CD4-positive, alpha-beta T cell (primary cell): Measurements from ENCODE around the gene PLD2. TPM values are rescaled to one million over a fixed set of nuclear protein-coding genes. Genes with fewer than 3 reads are reported as not detected.
A peak's percentile ranks its signal among the peaks of the same experiment; 100 is the strongest.

Source experiments
- ATAC-seq: fragments of 200-7000 bp; cut with Tn5 transposase; one replicate; pipeline ENCODE4 v1.10.0; 2022; ENCODE audit warnings: mild to moderate bottlenecking; ENCODE audit not compliant: poor library complexity
- CTCF ChIA-PET: fragments of 350-600 bp; sonication (Branson Sonifier 250); formaldehyde crosslinking; loops from one replicate; lab custom pipeline; 2021; ENCODE audit warnings: antibody characterized with exemption, inconsistent platforms; lab: Charles Lee
- POLR2A ChIA-PET: fragments of 350-600 bp; sonication (Branson Sonifier 250); formaldehyde crosslinking; loops from one replicate; lab custom pipeline; 2021; ENCODE audit warnings: antibody characterized with exemption, inconsistent platforms; lab: Charles Lee
- DNase-seq, 14 experiments: peaks; one replicate each; pipeline ENCODE4 v3.0.0-alpha.2; 2013 to 2020; ENCODE audit warnings: mixed read lengths in 2 of 14
- H3K27ac ChIP-seq, 2 donors: one replicate each; pipeline versions ENCODE4 v1.5.1 to v1.7.0; 2013; ENCODE audit warnings: low read length in 2 of 2, low read depth in 1 of 2, mild to moderate bottlenecking in 1 of 2
- H3K27me3 ChIP-seq, 2 experiments: 1 replicate in 1 of 2; 2 replicates in 1 of 2; pipeline versions ENCODE4 v1.6.1 to v1.7.0; 2013; ENCODE audit warnings: low read length in 2 of 2, control low read depth in 1 of 2, mild to moderate bottlenecking in 1 of 2, moderate library complexity in 1 of 2; ENCODE audit not compliant: insufficient read depth in 2 of 2, control insufficient read depth in 1 of 2
- H3K36me3 ChIP-seq: one replicate; pipeline ENCODE4 v1.6.1; 2013; ENCODE audit warnings: low read length, control low read depth; ENCODE audit not compliant: insufficient read depth
- H3K4me1 ChIP-seq: one replicate; pipeline ENCODE4 v1.6.1; 2013; ENCODE audit warnings: low read length, control low read depth; ENCODE audit not compliant: insufficient read depth
- H3K4me3 ChIP-seq: one replicate; pipeline ENCODE4 v1.5.1; 2013; ENCODE audit warnings: mild to moderate bottlenecking, low read length, moderate library complexity
- H3K9me3 ChIP-seq, 2 experiments: 1 replicate in 1 of 2; 2 replicates in 1 of 2; pipeline versions ENCODE4 v1.6.1 to v1.7.0; 2013; ENCODE audit warnings: low read length in 2 of 2, mild to moderate bottlenecking in 2 of 2, control low read depth in 1 of 2, moderate library complexity in 1 of 2; ENCODE audit not compliant: control insufficient read depth in 1 of 2, insufficient read depth in 1 of 2
- H3K27ac Mint-ChIP-seq: one replicate; pipeline ENCODE4 v1.8.0; 2020; ENCODE audit warnings: mixed read lengths
- H3K27me3 Mint-ChIP-seq: one replicate; pipeline ENCODE4 v1.8.0; 2021; ENCODE audit warnings: mixed read lengths
- H3K36me3 Mint-ChIP-seq: one replicate; pipeline ENCODE4 v1.8.0; 2021; ENCODE audit warnings: low read depth, mixed read lengths
- H3K4me1 Mint-ChIP-seq: one replicate; pipeline ENCODE4 v1.8.0; 2021; ENCODE audit warnings: low read depth, mixed read lengths
- H3K4me3 Mint-ChIP-seq: one replicate; pipeline ENCODE4 v1.8.0; 2020; ENCODE audit warnings: mild to moderate bottlenecking, mixed read lengths
- H3K9me3 Mint-ChIP-seq: one replicate; pipeline ENCODE4 v1.8.0; 2020; ENCODE audit warnings: mixed read lengths
- intact Hi-C, 2 experiments: fragments of 100-400 bp; cut with DNase I in 1 of 2; cut with micrococcal nuclease in 1 of 2; formaldehyde crosslinking; loops; one replicate each; pipeline versions ENCODE4 v1.15.1 to v1.9.0; 2023 to 2025; cut with DNase I, micrococcal nuclease
- total RNA-seq, 174 experiments: library from RNA in 2 of 174; stranded (reverse) in 2 of 174; gene quantifications; one replicate each; pipeline ENCODE4 v1.2.3 and lab custom pipeline; 2021 to 2026
- TF ChIP-seq, protein P1 (sequence below): fragments of 200-600 bp; IDR thresholded peaks from one replicate; pipeline ENCODE4 v1.8.0; 2022; ENCODE audit warnings: antibody characterized with exemption, mild to moderate bottlenecking

PLD2 gene
- total RNA-seq, 2 experiments from 2014 or later = 10.2 to 10.7 TPM

GRCh38 chr17:4842376-4842775 is 35.4 kb downstream of the PLD2 start:
- H3K9me3 Mint-ChIP-seq = no peaks in the 10 kb centered on the region
- ATAC-seq = no peak
- H3K4me3 Mint-ChIP-seq = no peak overlapping the region
- Histone ChIP-seq H3K27me3 (no peaks in the 10 kb centered on the region), H3K4me3 (no peak overlapping the region), H3K27ac (no peak overlapping the region), H3K4me1 (peaks cover 26% of the 10 kb centered on the region), H3K9me3 (no peaks in the 10 kb centered on the region), H3K36me3 (peaks cover 25% of the 10 kb centered on the region)
- ChIA-PET CTCF (no interaction called here), POLR2A (no interaction called here)
- TF ChIP-seq, protein P1, sequence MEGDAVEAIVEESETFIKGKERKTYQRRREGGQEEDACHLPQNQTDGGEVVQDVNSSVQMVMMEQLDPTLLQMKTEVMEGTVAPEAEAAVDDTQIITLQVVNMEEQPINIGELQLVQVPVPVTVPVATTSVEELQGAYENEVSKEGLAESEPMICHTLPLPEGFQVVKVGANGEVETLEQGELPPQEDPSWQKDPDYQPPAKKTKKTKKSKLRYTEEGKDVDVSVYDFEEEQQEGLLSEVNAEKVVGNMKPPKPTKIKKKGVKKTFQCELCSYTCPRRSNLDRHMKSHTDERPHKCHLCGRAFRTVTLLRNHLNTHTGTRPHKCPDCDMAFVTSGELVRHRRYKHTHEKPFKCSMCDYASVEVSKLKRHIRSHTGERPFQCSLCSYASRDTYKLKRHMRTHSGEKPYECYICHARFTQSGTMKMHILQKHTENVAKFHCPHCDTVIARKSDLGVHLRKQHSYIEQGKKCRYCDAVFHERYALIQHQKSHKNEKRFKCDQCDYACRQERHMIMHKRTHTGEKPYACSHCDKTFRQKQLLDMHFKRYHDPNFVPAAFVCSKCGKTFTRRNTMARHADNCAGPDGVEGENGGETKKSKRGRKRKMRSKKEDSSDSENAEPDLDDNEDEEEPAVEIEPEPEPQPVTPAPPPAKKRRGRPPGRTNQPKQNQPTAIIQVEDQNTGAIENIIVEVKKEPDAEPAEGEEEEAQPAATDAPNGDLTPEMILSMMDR = no peak
- H3K27me3 Mint-ChIP-seq = no peaks in the 10 kb centered on the region
- no peak for DNase-seq
- peaks cover 75% of the 10 kb centered on the region for H3K4me1 Mint-ChIP-seq
- no peak overlapping the region for H3K27ac Mint-ChIP-seq
- peaks cover 41% of the 10 kb centered on the region for H3K36me3 Mint-ChIP-seq
- intact Hi-C loops = no loop called here

DNA sequence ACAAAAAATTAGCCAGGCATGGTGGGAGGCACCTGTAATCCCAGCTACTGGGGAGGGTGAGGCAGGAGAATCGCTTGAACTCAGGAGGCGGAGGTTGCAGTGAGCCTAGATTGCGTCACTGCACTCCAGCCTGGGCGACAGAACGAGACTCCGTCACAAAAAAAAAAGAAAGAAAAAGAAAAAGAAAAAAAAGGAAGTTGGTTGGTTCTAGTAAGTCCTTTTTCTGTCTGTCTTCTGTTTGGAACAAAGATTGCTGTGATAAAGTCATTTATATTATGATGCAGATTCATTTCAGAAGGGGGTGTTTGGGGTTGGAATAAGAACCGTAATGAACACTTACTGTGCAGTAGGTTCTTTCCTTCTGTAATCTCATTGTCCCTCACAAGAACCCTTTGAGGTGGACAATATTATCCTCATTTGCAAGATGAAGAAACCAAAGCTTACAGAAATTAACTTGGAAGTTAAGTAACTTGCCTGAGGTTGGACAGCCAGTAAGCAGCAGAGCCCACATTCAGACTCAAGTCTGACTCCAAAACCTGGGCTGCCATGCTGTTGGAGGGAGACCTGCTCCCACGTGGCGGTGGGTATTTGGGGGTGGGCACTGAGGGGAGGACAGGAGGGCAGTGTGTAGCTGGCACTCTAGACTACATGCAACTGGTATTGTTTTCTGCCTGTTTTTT is 36.5 kb downstream of the PLD2 start:
- no peaks in the 10 kb centered on the region for H3K9me3 ChIP-seq
- Mint-ChIP-seq H3K4me1 (peaks cover 70% of the 10 kb centered on the region), H3K36me3 (peaks cover 33% of the 10 kb centered on the region), H3K27me3 (no peaks in the 10 kb centered on the region), H3K4me3 (no peak overlapping the region), H3K9me3 (no peaks in the 10 kb centered on the region), H3K27ac (no peak overlapping the region)
- H3K4me1 ChIP-seq = peaks cover 26% of the 10 kb centered on the region
- H3K4me3 ChIP-seq = no peak overlapping the region
- no peak for ATAC-seq
- intact Hi-C loops = loop anchor here in 1 of 2 experiments (1.0 kb wide), 1 partner anchor 24 kb away; no protein-coding TSS in a partner anchor
- TF ChIP-seq, protein P1 = no peak
- DNase-seq = no peak
- POLR2A ChIA-PET = no interaction called here
- CTCF ChIA-PET = no interaction called here
- no peak overlapping the region for H3K27ac ChIP-seq
- H3K27me3 ChIP-seq = no peaks in the 10 kb centered on the region
- H3K36me3 ChIP-seq = peaks cover 16% of the 10 kb centered on the region

- TF ChIP-seq, protein P1 = no peak
- Histone ChIP-seq H3K27me3 (no peaks in the 10 kb centered on the region), H3K4me3 (no peak overlapping the region), H3K4me1 (peaks cover 25% of the 10 kb centered on the region), H3K9me3 (no peaks in the 10 kb centered on the region), H3K27ac (no peak overlapping the region), H3K36me3 (peaks cover 16% of the 10 kb centered on the region)
- CTCF ChIA-PET = no interaction called here
- H3K9me3 Mint-ChIP-seq = no peaks in the 10 kb centered on the region
- H3K27ac Mint-ChIP-seq = no peak overlapping the region
- H3K36me3 Mint-ChIP-seq = peaks cover 30% of the 10 kb centered on the region
- DNase-seq (peak in 2 of 14 experiments; percentile 56 to 58), ATAC-seq (no peak)
- no peaks in the 10 kb centered on the region for H3K27me3 Mint-ChIP-seq
- POLR2A ChIA-PET = no interaction called here
- H3K4me3 Mint-ChIP-seq = no peak overlapping the region
- intact Hi-C loops = no loop called here
- H3K4me1 Mint-ChIP-seq = peaks cover 62% of the 10 kb centered on the region
Observed at GRCh38 chr17:4845118-4845517, 38.2 kb downstream of the PLD2 start.
